ENCODE measurements around the gene HMGCL.
A peak's percentile ranks its signal among the peaks of the same experiment; 100 is the strongest.

GRCh38 chr1:23809751-23810171 is 15.5 kb downstream of the HMGCL start:
- TF ChIP-seq CTCF (IDR thresholded peaks at IDR 0.05) (peak; percentile 91), POLR2AphosphoS5 (IDR thresholded peaks at IDR 0.05; ENCODE audit: low read depth, low read length) (no peak), REST (IDR thresholded peaks at IDR 0.05; ENCODE audit: insufficient read depth in 1 of 2, low read depth in 2 of 2, low read length in 1 of 2) (no peak), SIN3A (IDR thresholded peaks at IDR 0.05; ENCODE audit: borderline replicate concordance, insufficient read depth, low read depth, low read length) (no peak)
